Endodermal cell (in vitro differentiated cells): ENCODE results near the gene TLX2. TPM values are rescaled to one million over a fixed set of nuclear protein-coding genes. Genes with fewer than 3 reads are reported as not detected.

Experiments used
- DNase-seq: peaks from one replicate; pipeline ENCODE4 v3.0.0-alpha.2; 2017
- H3K27ac ChIP-seq: 2 replicates; pipeline ENCODE4 v1.5.1; 2013; ENCODE audit warnings: mild to moderate bottlenecking, low read depth, low read length, moderate library complexity
- H3K27me3 ChIP-seq: 2 replicates; pipeline ENCODE4 v1.6.1; 2013; ENCODE audit warnings: mild to moderate bottlenecking, low read length, moderate library complexity; ENCODE audit not compliant: insufficient read depth, control insufficient read depth, poor library complexity, severe bottlenecking
- H3K36me3 ChIP-seq: 2 replicates; pipeline ENCODE4 v1.7.0; 2013; ENCODE audit warnings: mild to moderate bottlenecking, low read length, moderate library complexity; ENCODE audit not compliant: control insufficient read depth, insufficient read depth
- H3K4me1 ChIP-seq: one replicate; pipeline ENCODE4 v1.7.0; 2013; ENCODE audit warnings: low read length; ENCODE audit not compliant: control insufficient read depth, insufficient read depth
- H3K4me3 ChIP-seq: 2 replicates; pipeline ENCODE4 v1.5.1; 2013; ENCODE audit warnings: mild to moderate bottlenecking, low read length, moderate library complexity
- H3K9ac ChIP-seq: 2 replicates; pipeline ENCODE4 v1.6.1; 2013; ENCODE audit warnings: mild to moderate bottlenecking, low read length, moderate library complexity; ENCODE audit not compliant: poor library complexity, severe bottlenecking; ENCODE audit errors: extremely low read depth
- H3K9me3 ChIP-seq: 2 replicates; pipeline ENCODE4 v1.6.1; 2013; ENCODE audit warnings: mild to moderate bottlenecking, low read length, moderate library complexity; ENCODE audit not compliant: control insufficient read depth
- H3K27ac Mint-ChIP-seq: 2 replicates; pipeline ENCODE4 v1.8.0; 2020; ENCODE audit warnings: mixed read lengths
- H3K27me3 Mint-ChIP-seq: 2 replicates; pipeline ENCODE4 v1.8.0; 2021; ENCODE audit warnings: mild to moderate bottlenecking, mixed read lengths; ENCODE audit not compliant: insufficient read depth
- H3K36me3 Mint-ChIP-seq: 2 replicates; pipeline ENCODE4 v1.8.0; 2020; ENCODE audit warnings: low read depth, mixed read lengths
- H3K4me1 Mint-ChIP-seq: 2 replicates; pipeline ENCODE4 v1.8.0; 2020; ENCODE audit warnings: mixed read lengths
- H3K4me3 Mint-ChIP-seq: 2 replicates; pipeline ENCODE4 v1.8.0; 2020; ENCODE audit warnings: mild to moderate bottlenecking, moderate library complexity, mixed read lengths
- H3K9me3 Mint-ChIP-seq: 2 replicates; pipeline ENCODE4 v1.8.0; 2020; ENCODE audit warnings: mild to moderate bottlenecking, mixed read lengths
- WGBS, 2 experiments: methylation state at CpG; one replicate each; pipeline versions ENCODE4 v1.1.5 to v1.1.7; 2013; ENCODE audit warnings: missing lambda C conversion rate in 2 of 2, mixed read lengths in 1 of 2; ENCODE audit not compliant: insufficient coverage in 1 of 2, insufficient read length in 1 of 2; 5-methylcytosine and 5-hydroxymethylcytosine counted together
- total RNA-seq, 2 donors: library from RNA; stranded (reverse); fragmentation: NEBNext Ultra II Directional in 1 of 2; extraction: Animal tissue kit (Norgen Biotek cat#: 25700) in 1 of 2; gene quantifications; 2 replicates in 1 of 2; 3 replicates in 1 of 2; pipeline ENCODE4 v1.2.1, GENCODE V29; 2021
- TF ChIP-seq, protein P1 (sequence below): fragments of 200-600 bp; sonication (generic); conservative IDR thresholded peaks from 2 replicates; pipeline ENCODE4 v1.5.0; 2021; ENCODE audit warnings: antibody characterized with exemption, mild to moderate bottlenecking

Gene TLX2
- total RNA-seq, 2 donors from 2014 or later, result 0.22 to 0.27 TPM

- WGBS, 2 experiments, result 85 to 87% methylated on average over 4 to 5 of the region's 5 CpGs
- peak; percentile 32 for DNase-seq
- H3K9ac ChIP-seq, result no peak overlapping the region
These were observed 50.0 kb downstream of the TLX2 start for GRCh38 chr2:74564222-74564621.

GRCh38 chr2:74566076-74566753 lies 52.0 kb downstream of the TLX2 start:
- H3K27me3 ChIP-seq, result peaks cover 45% of the 10 kb centered on the region
- H3K27me3 Mint-ChIP-seq, result peaks cover 21% of the 10 kb centered on the region
- no peak overlapping the region for H3K9ac ChIP-seq
- no peaks in the 10 kb centered on the region for H3K9me3 ChIP-seq
- no peaks in the 10 kb centered on the region for H3K36me3 Mint-ChIP-seq
- no peak overlapping the region for H3K4me3 Mint-ChIP-seq
- H3K27ac Mint-ChIP-seq, result no peak overlapping the region
- 85 to 94% methylated on average over 4 to 7 of the region's 7 CpGs for WGBS, 2 experiments
- H3K36me3 ChIP-seq, result no peaks in the 10 kb centered on the region
- no peak overlapping the region for H3K4me3 ChIP-seq
- H3K4me1 ChIP-seq, result no peaks in the 10 kb centered on the region
- H3K9me3 Mint-ChIP-seq, result no peaks in the 10 kb centered on the region
- TF ChIP-seq, protein P1, sequence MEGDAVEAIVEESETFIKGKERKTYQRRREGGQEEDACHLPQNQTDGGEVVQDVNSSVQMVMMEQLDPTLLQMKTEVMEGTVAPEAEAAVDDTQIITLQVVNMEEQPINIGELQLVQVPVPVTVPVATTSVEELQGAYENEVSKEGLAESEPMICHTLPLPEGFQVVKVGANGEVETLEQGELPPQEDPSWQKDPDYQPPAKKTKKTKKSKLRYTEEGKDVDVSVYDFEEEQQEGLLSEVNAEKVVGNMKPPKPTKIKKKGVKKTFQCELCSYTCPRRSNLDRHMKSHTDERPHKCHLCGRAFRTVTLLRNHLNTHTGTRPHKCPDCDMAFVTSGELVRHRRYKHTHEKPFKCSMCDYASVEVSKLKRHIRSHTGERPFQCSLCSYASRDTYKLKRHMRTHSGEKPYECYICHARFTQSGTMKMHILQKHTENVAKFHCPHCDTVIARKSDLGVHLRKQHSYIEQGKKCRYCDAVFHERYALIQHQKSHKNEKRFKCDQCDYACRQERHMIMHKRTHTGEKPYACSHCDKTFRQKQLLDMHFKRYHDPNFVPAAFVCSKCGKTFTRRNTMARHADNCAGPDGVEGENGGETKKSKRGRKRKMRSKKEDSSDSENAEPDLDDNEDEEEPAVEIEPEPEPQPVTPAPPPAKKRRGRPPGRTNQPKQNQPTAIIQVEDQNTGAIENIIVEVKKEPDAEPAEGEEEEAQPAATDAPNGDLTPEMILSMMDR, result no peak
- no peak overlapping the region for H3K27ac ChIP-seq
- DNase-seq, result peak; percentile 20
- no peaks in the 10 kb centered on the region for H3K4me1 Mint-ChIP-seq

More at GRCh38 chr2:74564222-74564621, 50.0 kb downstream of the TLX2 start:
- Histone ChIP-seq H3K27me3 (peaks cover 35% of the 10 kb centered on the region), H3K27ac (no peak overlapping the region), H3K36me3 (no peaks in the 10 kb centered on the region), H3K4me3 (no peak overlapping the region), H3K9me3 (no peaks in the 10 kb centered on the region), H3K4me1 (no peaks in the 10 kb centered on the region)
- peaks cover 9% of the 10 kb centered on the region for H3K4me1 Mint-ChIP-seq
- no peaks in the 10 kb centered on the region for H3K36me3 Mint-ChIP-seq
- H3K27ac Mint-ChIP-seq, result no peak overlapping the region
- peaks cover 29% of the 10 kb centered on the region for H3K27me3 Mint-ChIP-seq
- no peaks in the 10 kb centered on the region for H3K9me3 Mint-ChIP-seq
- TF ChIP-seq, protein P1, result no peak
- no peak overlapping the region for H3K4me3 Mint-ChIP-seq

DNA sequence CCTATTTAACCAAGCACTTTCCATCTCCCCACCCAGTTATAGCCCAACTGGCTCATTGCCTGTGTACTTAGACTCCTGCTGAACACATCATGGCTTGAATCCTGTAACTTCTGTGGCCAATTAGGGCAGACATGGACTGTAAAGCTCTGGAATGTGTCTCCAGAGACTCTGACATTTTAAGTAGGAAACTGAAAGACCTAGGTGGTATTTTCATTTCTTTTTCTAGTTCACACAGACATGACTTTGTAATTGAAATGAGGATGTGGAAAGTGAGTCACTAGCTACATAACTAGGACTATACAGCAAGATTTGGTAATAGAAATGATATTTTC lies 52.5 kb downstream of the TLX2 start:
- no peak overlapping the region for H3K4me3 Mint-ChIP-seq

More for the DNA sequence above, 52.5 kb downstream of the TLX2 start:
- Mint-ChIP-seq H3K27me3 (peaks cover 16% of the 10 kb centered on the region), H3K36me3 (no peaks in the 10 kb centered on the region), H3K4me1 (no peaks in the 10 kb centered on the region), H3K27ac (no peak overlapping the region), H3K9me3 (no peaks in the 10 kb centered on the region)
- Histone ChIP-seq H3K9ac (no peak overlapping the region), H3K27me3 (peaks cover 47% of the 10 kb centered on the region), H3K4me1 (no peaks in the 10 kb centered on the region), H3K9me3 (no peaks in the 10 kb centered on the region), H3K4me3 (no peak overlapping the region), H3K36me3 (no peaks in the 10 kb centered on the region), H3K27ac (no peak overlapping the region)
- TF ChIP-seq, protein P1, result no peak
- DNase-seq, result no peak

Other genes with a start within 250 kb of the TLX2 start
- 1 to 10 TPM; 2.5 to 3.7 TPM for gene SLC4A5, start 171.0 kb upstream of the TLX2 start, total RNA-seq
- 100 to 1,000 TPM; 159 to 213 TPM for gene DCTN1, start 134.1 kb upstream of the TLX2 start, total RNA-seq
- 1 to 10 TPM; 3.8 to 4.8 TPM for gene C2orf81, start 92.8 kb upstream of the TLX2 start, total RNA-seq
- 10 to 100 TPM; 43.1 to 69.4 TPM for gene WDR54, start 92.7 kb upstream of the TLX2 start, total RNA-seq
- gene RTKN, start 72.5 kb upstream of the TLX2 start, total RNA-seq, result 100 to 1,000 TPM in 1 of 2 donors, 10 to 100 TPM in 1; 83.6 to 117 TPM
- 10 to 100 TPM; 23.9 to 38.8 TPM for gene INO80B, start 59.4 kb upstream of the TLX2 start, total RNA-seq
- 100 to 1,000 TPM; 110 to 116 TPM for gene WBP1, start 56.0 kb upstream of the TLX2 start, total RNA-seq
- 10 to 100 TPM; 64.8 to 72.9 TPM for gene MOGS, start 49.1 kb upstream of the TLX2 start, total RNA-seq
- gene MRPL53, start 41.8 kb upstream of the TLX2 start, total RNA-seq, result 10 to 100 TPM; 50.9 to 62.7 TPM
- 10 to 100 TPM; 19.0 to 24.7 TPM for gene CCDC142, start 31.5 kb upstream of the TLX2 start, total RNA-seq
- 10 to 100 TPM; 31.5 to 32.4 TPM for gene TTC31, start 31.4 kb upstream of the TLX2 start, total RNA-seq
- 1 to 10 TPM; 1.3 to 1.6 TPM for gene LBX2, start 14.8 kb upstream of the TLX2 start, total RNA-seq
- gene PCGF1, start 6.8 kb upstream of the TLX2 start, total RNA-seq, result 10 to 100 TPM; 15.5 to 21.4 TPM
- 1 to 10 TPM in 1 of 2 donors, under 1 TPM in 1; 0.93 to 1.1 TPM for gene DQX1, start 11.8 kb downstream of the TLX2 start, total RNA-seq
- 10 to 100 TPM; 76.3 to 88.9 TPM for gene AUP1, start 15.3 kb downstream of the TLX2 start, total RNA-seq
- 10 to 100 TPM; 32.8 to 38.9 TPM for gene HTRA2, start 15.5 kb downstream of the TLX2 start, total RNA-seq
- 1 to 10 TPM; 5.4 to 7.6 TPM for gene LOXL3, start 39.5 kb downstream of the TLX2 start, total RNA-seq
- 10 to 100 TPM; 12.9 to 15.1 TPM for gene DOK1, start 40.3 kb downstream of the TLX2 start, total RNA-seq
- 1 to 10 TPM; 3.8 to 5.5 TPM for gene M1AP, start 133.9 kb downstream of the TLX2 start, total RNA-seq
- gene SEMA4F, start 139.8 kb downstream of the TLX2 start, total RNA-seq, result 10 to 100 TPM in 1 of 2 donors, 1 to 10 TPM in 1; 7.0 to 10.1 TPM